RPMI7951 (cell line): ENCODE measurements around the gene GOLGA6L22. TPM values are rescaled to one million over a fixed set of nuclear protein-coding genes. Genes with fewer than 3 reads are reported as not detected.
"Not testable (repeated sequence)": the region's sequence is repeated elsewhere in the genome, so short reads cannot be mapped to it uniquely, and the experiment has no call there.

Source experiments
- DNase-seq: peaks from one replicate; pipeline ENCODE4 v3.0.0-alpha.2; 2012; ENCODE audit warnings: low read depth
- total RNA-seq: library from RNA; depleted of rRNA; stranded (reverse); fragments of >200 nt; shearing (Covaris generic); gene quantifications from 2 replicates; pipeline ENCODE4 v1.2.3, GENCODE V29; 2014; rRNA removed

GOLGA6L22 gene, protein sequence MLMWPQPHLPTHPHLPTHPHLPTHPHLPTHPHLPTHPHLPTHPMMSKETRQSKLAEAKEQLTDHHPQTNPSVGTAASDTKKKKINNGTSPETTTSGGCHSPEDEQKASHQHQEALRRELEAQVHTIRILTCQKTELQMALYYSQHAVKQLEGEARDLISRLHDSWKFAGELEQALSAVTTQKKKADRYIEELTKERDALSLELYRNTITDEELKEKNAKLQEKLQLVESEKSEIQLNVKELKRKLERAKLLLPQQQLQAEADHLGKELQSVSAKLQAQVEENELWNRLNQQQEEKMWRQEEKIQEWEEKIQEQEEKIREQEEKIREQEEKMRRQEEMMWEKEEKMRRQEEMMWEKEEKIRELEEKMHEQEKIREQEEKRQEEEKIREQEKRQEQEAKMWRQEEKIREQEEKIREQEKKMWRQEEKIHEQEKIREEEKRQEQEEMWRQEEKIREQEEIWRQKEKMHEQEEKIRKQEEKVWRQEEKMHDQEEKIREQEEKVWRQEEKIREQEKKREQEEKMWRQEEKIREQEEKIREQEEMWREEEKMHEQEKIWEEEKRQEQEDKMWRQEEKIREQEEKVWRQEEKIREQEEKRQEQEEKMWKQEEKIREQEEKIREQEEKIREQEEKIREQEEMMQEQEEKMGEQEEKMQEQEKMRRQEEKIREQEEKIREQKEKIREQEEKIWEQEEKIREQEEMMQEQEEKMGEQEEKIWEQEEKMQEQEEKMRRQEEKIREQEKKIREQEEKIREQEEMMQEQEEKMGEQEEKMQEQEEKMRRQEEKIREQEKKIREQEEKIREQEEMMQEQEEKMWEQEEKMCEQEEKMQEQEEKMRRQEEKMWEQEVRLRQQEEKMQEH
- not detected in 2 replicates for total RNA-seq

DNA sequence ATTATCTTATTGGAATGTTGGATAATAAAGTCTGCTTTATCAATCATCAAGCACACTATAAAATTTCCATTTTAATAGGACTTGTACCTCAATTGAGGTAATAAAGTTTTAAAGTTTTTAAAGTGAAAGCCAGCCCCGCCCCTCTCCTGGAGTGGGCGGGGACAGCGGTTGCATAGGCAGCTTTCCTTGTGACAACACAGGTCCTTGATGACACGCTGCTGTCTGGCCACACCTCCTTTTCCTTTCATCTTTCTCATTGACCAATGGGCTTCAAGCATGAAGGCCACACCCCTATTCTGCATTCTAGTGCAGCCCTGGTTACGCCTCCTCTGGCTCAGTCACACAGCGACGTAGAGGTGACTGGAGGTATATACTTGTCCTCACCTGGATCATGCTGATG is at the start of gene GOLGA6L22:
Gene GOLGA6L22, plus strand, starts transcription at position 301 of the 400 bp plus-strand sequence. Its CDS starts 91 bp downstream, at position 392.
- DNase-seq, result not testable (repeated sequence)

DNA sequence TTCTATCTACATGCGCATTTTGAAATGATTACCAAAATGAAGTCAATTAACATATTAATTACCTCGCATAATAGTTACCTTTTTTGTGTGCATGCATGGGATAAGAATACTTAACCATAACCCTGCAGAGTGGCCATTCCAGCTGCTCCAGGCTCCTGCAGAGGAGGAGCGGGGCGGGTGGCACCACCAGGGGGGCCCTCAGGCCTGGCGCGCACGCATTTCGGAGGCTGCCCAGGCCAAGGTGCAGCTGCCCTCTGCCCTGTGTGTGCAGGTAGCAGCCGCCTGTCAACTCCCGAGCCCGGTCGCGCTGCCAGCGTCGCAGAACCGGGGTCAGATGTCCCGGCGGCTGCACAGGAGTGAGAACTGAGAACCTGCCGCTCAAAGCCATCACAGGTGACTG is 41.4 kb upstream of the GOLGA6L22 start:
- not testable (repeated sequence) for DNase-seq

DNA sequence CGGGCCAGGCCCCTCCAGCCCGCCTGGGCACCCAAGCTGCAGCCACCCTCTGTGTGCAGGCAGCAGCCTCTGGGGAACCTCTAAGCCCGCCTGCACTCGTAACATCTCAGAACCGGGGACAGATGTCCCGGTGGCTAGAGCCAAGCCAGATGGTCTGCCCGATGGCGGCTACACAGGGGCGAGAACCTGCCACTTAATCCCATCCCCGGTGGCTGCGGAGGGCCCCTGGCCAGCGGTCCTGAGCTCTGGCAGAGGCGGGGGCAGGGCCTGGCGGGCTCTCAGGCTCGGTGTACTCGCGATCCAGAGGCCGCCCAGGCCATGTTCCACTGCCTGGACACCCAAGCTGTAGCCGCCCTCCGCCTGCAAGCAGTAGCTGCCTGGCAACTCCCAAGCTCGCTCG is 40.9 kb upstream of the GOLGA6L22 start:
- DNase-seq, result not testable (repeated sequence)

DNA sequence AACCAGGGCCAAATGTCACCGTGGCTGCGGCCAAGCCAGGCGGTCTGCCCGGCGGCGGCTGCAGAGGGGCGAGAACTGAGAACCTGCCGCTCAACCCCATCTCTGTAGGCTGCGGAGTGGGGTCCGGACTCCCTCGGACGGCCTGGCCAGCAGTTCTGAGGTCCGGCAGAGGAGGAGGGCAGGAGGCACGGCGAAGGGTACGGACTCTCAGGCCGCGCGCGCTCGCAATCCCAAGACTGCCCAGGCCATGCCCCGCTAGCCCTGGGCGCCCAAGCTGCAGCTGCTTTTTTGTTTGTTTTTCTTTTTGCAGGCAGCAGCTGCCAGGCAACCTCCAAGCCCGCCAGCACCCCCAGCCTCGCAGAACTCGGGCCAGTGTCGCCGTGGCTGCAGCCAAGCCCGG is 40.5 kb upstream of the GOLGA6L22 start:
- DNase-seq, result not testable (repeated sequence)

DNA sequence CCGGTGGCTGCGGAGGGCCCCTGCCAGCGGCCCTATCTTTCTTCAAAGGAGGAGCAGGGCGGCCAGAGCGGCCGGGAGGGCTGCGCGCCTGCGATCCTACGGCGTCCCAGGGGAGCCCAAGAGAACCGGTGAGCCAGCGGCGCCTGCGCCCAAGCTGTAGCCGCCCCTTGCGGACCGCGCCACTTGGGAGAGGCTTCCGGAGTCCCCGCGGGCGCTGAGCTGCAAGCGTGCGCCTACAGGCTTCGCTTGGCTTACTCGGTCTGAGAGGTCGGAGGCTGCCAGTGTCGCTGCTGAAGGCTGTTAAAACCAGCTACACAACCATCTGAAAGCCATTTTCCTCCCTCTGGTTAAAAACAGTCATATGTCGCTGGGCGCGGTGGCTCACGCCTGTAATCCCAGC is 40.0 kb upstream of the GOLGA6L22 start:
- DNase-seq, result peak; percentile 5

DNA sequence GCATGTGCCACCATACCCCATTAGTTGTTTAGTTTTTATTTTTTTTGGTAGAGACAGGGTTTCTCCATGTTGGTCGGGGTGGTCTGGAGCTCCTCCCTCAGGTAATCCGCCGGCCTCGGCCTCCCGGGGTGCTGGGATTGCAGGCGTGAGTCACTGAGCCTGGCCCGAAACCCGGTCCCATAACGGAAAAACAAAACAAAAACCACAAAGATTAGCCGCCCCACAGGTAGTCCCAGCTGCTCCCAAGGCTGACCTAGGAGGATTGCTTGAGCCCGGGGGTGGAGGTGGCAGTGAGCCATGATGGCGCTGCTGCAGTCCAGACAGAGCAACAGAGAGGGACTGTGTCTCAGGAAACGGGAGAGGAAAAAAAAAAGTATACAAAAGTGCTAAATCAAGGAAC is 38.4 kb upstream of the GOLGA6L22 start:
- not testable (repeated sequence) for DNase-seq

DNA sequence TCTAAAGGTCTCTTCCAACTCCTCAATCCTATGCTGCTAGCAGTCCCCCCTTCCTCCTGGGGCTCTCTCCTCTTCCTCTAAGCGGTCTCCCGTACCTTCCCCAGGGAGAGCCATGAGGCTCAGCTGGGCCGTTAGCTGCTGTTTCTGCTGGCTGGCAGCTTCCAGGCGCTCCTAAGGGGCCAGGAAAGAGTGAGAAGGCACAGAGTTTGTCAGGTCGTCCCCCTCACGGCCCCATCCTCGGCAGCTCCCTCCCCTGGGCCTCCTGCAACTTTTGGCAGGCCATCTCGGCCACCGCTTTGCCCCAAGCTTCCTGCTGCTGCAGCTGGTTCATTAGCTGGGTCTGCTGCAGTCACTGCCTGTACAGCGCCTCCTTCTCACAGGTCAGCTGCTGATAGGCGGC is 29.3 kb upstream of the GOLGA6L22 start:
- DNase-seq, result not testable (repeated sequence)

DNA sequence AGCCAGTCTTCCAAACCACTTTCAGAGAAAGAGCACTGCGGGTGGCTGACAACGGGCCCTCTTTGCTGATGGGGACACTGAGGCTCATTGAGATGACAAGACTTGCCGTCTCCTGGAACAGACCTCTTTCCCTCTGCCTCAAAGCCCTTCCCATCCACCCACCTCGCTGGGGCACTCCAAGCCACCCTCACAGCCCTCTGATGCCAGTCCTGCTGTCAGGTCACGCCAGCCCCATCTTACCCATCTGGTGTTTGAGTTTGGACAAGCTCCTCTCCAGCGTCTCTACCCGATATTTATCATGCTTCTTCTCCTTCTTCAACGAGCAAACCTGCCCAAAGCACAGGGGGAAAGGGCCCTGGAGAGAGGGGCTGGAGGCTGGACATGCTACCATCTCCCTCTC is 27.0 kb upstream of the GOLGA6L22 start:
- not testable (repeated sequence) for DNase-seq

DNA sequence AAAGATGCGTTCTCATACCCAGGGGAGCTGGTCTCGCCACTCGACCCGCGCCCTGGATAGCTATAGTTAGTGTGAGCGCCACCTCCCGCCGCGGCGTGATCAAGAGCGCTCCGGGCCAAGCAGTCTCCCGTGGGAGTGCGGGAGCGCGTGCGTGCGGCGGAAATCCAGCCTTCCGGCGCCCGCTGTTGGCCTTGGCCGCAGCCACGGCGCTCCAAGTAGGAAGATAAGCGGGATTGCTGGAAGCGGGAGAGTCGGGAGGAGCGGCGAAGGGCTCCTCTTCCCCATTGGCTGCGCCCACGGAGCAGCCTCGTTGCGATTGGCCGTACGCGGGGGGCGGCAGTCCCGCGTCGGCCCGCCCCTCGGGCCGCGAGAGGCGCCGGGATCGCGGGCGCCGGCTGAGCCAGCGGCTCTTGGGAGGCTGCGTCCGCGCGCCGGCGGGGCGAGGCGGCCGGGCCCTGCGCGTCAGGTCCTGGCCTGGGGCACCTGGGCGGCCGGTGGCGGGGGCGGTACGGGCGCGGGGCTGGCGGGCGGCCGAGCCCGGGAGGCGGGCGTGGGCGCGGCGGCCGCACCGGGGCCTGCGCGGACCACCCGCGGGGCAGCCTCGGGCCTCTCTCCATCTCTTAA is 35.9 kb downstream of the GOLGA6L22 start:
- DNase-seq, result not testable (repeated sequence)

DNA sequence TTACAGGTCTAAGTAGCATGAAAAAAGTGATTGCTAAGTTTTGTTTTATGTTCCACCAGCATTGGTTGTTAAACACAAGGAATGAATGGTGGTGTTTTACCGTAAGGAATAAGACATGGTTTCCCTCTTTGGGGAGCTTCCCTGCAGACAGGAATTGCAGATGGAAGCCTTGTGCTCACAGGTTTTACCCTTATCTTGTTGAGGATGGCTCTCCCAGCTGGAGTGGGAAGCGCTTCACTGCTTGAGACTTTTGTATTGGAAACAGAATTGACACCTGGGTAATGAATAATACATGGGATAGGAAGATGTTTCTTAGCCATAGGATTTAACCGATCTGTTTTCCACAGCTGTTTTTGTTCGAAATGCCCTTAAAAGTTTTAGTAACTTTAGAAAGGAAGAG is 38.5 kb downstream of the GOLGA6L22 start:
- DNase-seq, result not testable (repeated sequence)

DNA sequence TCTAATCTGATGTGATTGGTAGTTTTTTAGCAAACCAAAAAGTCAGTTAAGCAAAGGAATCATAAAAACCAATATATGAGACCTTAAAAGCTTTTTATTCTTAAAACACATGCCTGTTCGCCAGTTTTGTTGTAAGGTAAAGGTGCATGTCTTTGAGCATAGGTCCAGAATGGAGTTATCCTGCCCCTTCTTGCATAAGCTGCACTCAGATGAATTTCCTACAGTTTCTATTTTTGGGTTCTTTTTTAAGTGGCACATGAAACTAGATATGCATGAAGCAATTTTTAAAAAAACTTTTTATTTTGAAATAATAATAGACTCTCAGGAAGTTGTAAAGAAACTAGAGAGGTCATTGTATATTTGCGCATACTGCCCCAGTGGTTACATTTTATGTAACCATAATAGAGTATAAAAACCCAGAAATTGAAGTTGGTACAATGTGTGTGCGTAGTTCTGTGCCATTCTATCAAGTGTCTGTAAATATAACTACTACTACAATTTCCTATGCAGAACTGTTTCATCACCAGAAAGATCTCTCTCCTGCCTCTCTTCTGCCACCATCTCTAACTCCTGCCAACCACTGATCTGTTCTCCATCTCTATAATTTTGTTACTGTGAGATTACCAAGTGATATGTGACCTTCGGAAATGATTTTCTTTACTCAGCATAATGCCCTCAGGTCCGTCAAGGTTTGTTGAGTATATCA is 39.7 kb downstream of the GOLGA6L22 start:
- DNase-seq, result not testable (repeated sequence)

DNA sequence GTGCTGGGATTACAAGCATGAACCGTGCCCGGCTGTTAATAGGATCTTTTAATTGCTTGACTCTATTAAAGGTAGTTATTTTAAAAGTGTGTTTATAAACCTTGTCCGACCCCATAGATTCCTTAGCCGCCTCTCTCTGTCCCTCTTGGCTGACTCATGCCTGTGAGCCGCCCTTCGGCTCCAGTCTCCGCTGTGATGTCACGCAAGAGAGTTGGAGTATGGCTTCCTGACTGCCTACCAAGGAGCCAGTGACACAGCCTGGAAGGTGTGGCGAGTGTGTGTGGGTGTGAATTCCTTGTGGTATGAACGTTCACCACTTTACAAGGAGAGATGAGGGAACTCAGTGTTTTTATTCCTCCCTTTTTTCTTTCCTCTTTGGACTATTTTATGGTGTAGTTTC is 43.6 kb downstream of the GOLGA6L22 start:
- DNase-seq, result not testable (repeated sequence)

DNA sequence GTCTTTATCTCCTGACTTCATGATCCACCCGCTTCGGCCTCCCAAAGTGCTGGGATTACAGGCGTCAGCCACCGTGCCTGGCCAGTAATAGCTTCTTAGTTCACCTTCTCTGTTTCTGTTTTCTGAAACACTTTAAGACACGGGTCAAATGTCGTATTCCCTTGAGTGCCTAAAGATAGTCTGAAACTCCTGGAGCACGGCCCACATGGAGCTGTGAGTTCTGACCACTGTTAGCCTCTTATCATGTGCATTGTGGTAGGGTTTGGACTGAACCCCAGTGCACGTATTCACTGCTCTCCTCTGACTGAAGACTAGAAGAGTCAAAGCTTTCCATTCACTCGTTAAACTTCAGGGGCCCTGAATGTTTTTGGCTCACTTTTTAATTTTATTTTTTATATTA is 48.3 kb downstream of the GOLGA6L22 start:
- DNase-seq, result not testable (repeated sequence)

DNA sequence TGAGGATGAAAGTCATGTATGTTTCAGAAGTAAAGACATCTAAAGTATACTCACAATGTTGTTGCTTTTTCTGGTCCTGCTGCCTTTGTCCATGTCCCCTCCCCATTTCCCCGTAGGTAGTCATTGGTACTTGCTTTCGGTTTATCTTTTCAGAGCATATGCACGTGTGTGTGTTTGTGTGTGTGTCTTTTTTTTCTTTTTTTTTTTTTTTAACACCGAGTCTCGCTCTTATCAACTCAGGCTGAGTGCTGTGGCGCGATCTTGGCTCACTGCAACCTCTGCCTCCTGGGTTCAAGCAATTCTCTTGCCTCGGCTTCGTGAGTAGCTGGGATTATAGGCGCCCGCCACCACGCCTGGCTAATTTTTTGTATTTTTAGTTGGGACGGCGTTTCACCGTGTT is 57.4 kb downstream of the GOLGA6L22 start:
- not testable (repeated sequence) for DNase-seq
